H1 (cell line): ENCODE measurements around the gene HOXB6. TPM values are rescaled to one million over a fixed set of nuclear protein-coding genes. Genes with fewer than 3 reads are reported as not detected.

Experiments
- CTCF ChIA-PET: fragments of 300-600 bp; sonication (Branson Sonifier 250); formaldehyde crosslinking; loops from one replicate; lab custom pipeline; 2021; ENCODE audit not compliant: partially characterized antibody; lab: Charles Lee
- POLR2A ChIA-PET: fragments of 300-600 bp; sonication (Branson Sonifier 250); formaldehyde crosslinking; loops from one replicate; lab custom pipeline; 2021; ENCODE audit warnings: inconsistent platforms; ENCODE audit not compliant: partially characterized antibody; lab: Charles Lee
- DNase-seq, 2 experiments: peaks; one replicate each; pipeline versions ENCODE4 v3.0.0 to v3.0.0-alpha.2; 2010 to 2022; ENCODE audit warnings: low spot score in 2 of 2, low read depth in 1 of 2, mixed read lengths in 1 of 2
- FAIRE-seq: peaks from 2 replicates; lab custom pipeline; 2011; peaks lifted over from hg19 to GRCh38; lab: Jason Lieb, UNC
- H2AFZ ChIP-seq: 2 replicates; pipeline ENCODE4 v1.8.1; 2012; ENCODE audit warnings: low read length, inconsistent platforms
- H2AK5ac ChIP-seq: 2 replicates; pipeline ENCODE4 v1.6.1; 2013; ENCODE audit warnings: low read depth, low read length
- H2BK120ac ChIP-seq: replicated peaks from 2 replicates; pipeline ENCODE3; 2013; ENCODE audit warnings: low read depth, low read length, inconsistent platforms
- H2BK12ac ChIP-seq: 2 replicates; pipeline ENCODE4 v1.6.1; 2013; ENCODE audit warnings: low read depth, low read length
- H2BK15ac ChIP-seq: 2 replicates; pipeline ENCODE4 v1.6.1; 2013; ENCODE audit warnings: low read length
- H2BK20ac ChIP-seq: 2 replicates; pipeline ENCODE4 v1.6.1; 2013; ENCODE audit warnings: low read length
- H2BK5ac ChIP-seq: 2 replicates; pipeline ENCODE4 v1.6.1; 2013; ENCODE audit warnings: low read depth, low read length
- H3K14ac ChIP-seq: 2 replicates; pipeline ENCODE4 v1.6.1; 2013; ENCODE audit warnings: inconsistent platforms; ENCODE audit not compliant: insufficient read length
- H3K18ac ChIP-seq: 2 replicates; pipeline ENCODE4 v1.6.1; 2013; ENCODE audit warnings: low read length; ENCODE audit errors: extremely low read depth
- H3K23ac ChIP-seq: 2 replicates; pipeline ENCODE4 v1.6.1; 2013; ENCODE audit warnings: inconsistent platforms; ENCODE audit not compliant: insufficient read length
- H3K23me2 ChIP-seq: 2 replicates; pipeline ENCODE4 v1.6.1; 2013; ENCODE audit warnings: low read depth, low read length
- H3K27ac ChIP-seq: 2 replicates; pipeline ENCODE4 v1.6.1; 2011; ENCODE audit warnings: low read depth, low read length, inconsistent platforms
- H3K27me3 ChIP-seq, 4 experiments: replicated peaks in 1 of 4; 1 replicate in 1 of 4; 2 replicates in 3 of 4; pipeline versions ENCODE4 v1.6.1 to v1.8.1; 2011 to 2013; ENCODE audit warnings: low read length in 3 of 4, mild to moderate bottlenecking in 3 of 4, inconsistent platforms in 2 of 4, mixed read lengths in 2 of 4, moderate library complexity in 1 of 4; ENCODE audit not compliant: control insufficient read depth in 3 of 4, insufficient read depth in 3 of 4; ENCODE audit errors: extremely low read depth in 1 of 4
- H3K36me3 ChIP-seq, 4 experiments: 2 replicates each; pipeline versions ENCODE4 v1.6.1 to v1.8.1; 2011 to 2013; ENCODE audit warnings: mild to moderate bottlenecking in 4 of 4, low read length in 3 of 4, moderate library complexity in 2 of 4, control low read depth in 1 of 4, inconsistent platforms in 1 of 4; ENCODE audit not compliant: insufficient read depth in 4 of 4, control insufficient read depth in 2 of 4
- H3K4ac ChIP-seq: replicated peaks from 2 replicates; pipeline ENCODE3; 2013; ENCODE audit warnings: low read length, low read depth, mixed read lengths, inconsistent platforms; ENCODE audit not compliant: insufficient read length
- H3K4me1 ChIP-seq, 4 experiments: replicated peaks in 1 of 4; 1 replicate in 1 of 4; 2 replicates in 3 of 4; pipeline versions ENCODE4 v1.6.1 to v1.8.1; 2011 to 2013; ENCODE audit warnings: low read length in 3 of 4, inconsistent platforms in 2 of 4, mixed read lengths in 1 of 4; ENCODE audit not compliant: insufficient read depth in 4 of 4, control insufficient read depth in 3 of 4
- H3K4me2 ChIP-seq, 2 experiments: 2 replicates each; pipeline versions ENCODE4 v1.6.1 to v1.8.1; 2011 to 2013; ENCODE audit warnings: low read depth in 2 of 2, low read length in 2 of 2, control low read depth in 1 of 2, inconsistent platforms in 1 of 2, mild to moderate bottlenecking in 1 of 2; ENCODE audit not compliant: insufficient read depth in 1 of 2
- H3K4me3 ChIP-seq, 4 experiments: fragments of 200-600, 300-600 bp in 1 of 4; sonication (generic), shearing (Covaris generic), sonication (Bioruptor Twin) in 1 of 4; 2 replicates each; pipeline versions ENCODE4 v1.5.1 to v1.8.1; 2011 to 2016; ENCODE audit warnings: low read length in 4 of 4, low read depth in 3 of 4, control low read depth in 2 of 4, inconsistent platforms in 2 of 4, mild to moderate bottlenecking in 2 of 4, mixed read lengths in 1 of 4, moderate library complexity in 1 of 4; ENCODE audit not compliant: insufficient read depth in 2 of 4; ENCODE audit errors: extremely low read depth in 1 of 4
- H3K56ac ChIP-seq: replicated peaks from 2 replicates; pipeline ENCODE3; 2013; ENCODE audit warnings: low read depth, mild to moderate bottlenecking, mixed read lengths, low read length, inconsistent platforms; ENCODE audit not compliant: insufficient read length
- H3K79me1 ChIP-seq: 2 replicates; pipeline ENCODE4 v1.6.1; 2013; ENCODE audit warnings: low read depth, low read length, control low read depth
- H3K79me2 ChIP-seq, 2 experiments: 2 replicates each; pipeline versions ENCODE4 v1.6.1 to v1.8.1; 2012 to 2013; ENCODE audit warnings: low read length in 2 of 2, mild to moderate bottlenecking in 2 of 2, inconsistent platforms in 1 of 2; ENCODE audit not compliant: insufficient read depth in 2 of 2, control insufficient read depth in 1 of 2
- H3K9ac ChIP-seq, 4 experiments: replicated peaks in 1 of 4; 1 replicate in 1 of 4; 2 replicates in 3 of 4; pipeline versions ENCODE4 v1.6.1 to v1.8.1; 2011 to 2013; ENCODE audit warnings: low read depth in 3 of 4, low read length in 3 of 4, control low read depth in 2 of 4, mild to moderate bottlenecking in 2 of 4, moderate library complexity in 2 of 4, inconsistent platforms in 1 of 4; ENCODE audit errors: extremely low read depth in 1 of 4
- H3K9me3 ChIP-seq, 2 experiments: 2 replicates each; pipeline versions ENCODE4 v1.6.1 to v1.8.1; 2012 to 2013; ENCODE audit warnings: mild to moderate bottlenecking in 2 of 2, moderate library complexity in 2 of 2, control low read depth in 1 of 2, inconsistent platforms in 1 of 2, low read depth in 1 of 2, low read length in 1 of 2, mixed read lengths in 1 of 2; ENCODE audit not compliant: insufficient read depth in 2 of 2
- H4K20me1 ChIP-seq, 2 experiments: replicated peaks in 1 of 2; 2 replicates each; pipeline versions ENCODE3 to v1.8.1; 2011 to 2013; ENCODE audit warnings: inconsistent platforms in 2 of 2, low read length in 2 of 2, mild to moderate bottlenecking in 1 of 2; ENCODE audit not compliant: insufficient read depth in 2 of 2, control insufficient read depth in 1 of 2
- H4K5ac ChIP-seq: 2 replicates; pipeline ENCODE4 v1.6.1; 2013; ENCODE audit warnings: low read length, low read depth, mixed read lengths, inconsistent platforms; ENCODE audit not compliant: insufficient read length
- H4K8ac ChIP-seq: 2 replicates; pipeline ENCODE4 v1.8.0; 2013; ENCODE audit warnings: mild to moderate bottlenecking, moderate library complexity, low read length, inconsistent platforms; ENCODE audit not compliant: insufficient read depth; ENCODE audit errors: extremely low read depth
- H4K91ac ChIP-seq: replicated peaks from 2 replicates; pipeline ENCODE3; 2013; ENCODE audit warnings: low read length, mixed read lengths, inconsistent platforms; ENCODE audit not compliant: insufficient read length
- BCL11A ChIP-seq, 2 experiments: IDR thresholded peaks; one replicate each; pipeline ENCODE4 v1.6.1; 2011; ENCODE audit warnings: low read depth in 2 of 2, low read length in 2 of 2, mild to moderate bottlenecking in 2 of 2
- CEBPB ChIP-seq: IDR thresholded peaks from 2 replicates; pipeline ENCODE4 v1.6.1; 2012; ENCODE audit warnings: low read depth, low read length
- EZH2 ChIP-seq: fragments of 200-600 bp; sonication (generic); IDR thresholded peaks from 2 replicates; pipeline ENCODE4 v1.7.1; 2012; ENCODE audit warnings: low read depth, mild to moderate bottlenecking, moderate library complexity, low read length, inconsistent platforms; ENCODE audit not compliant: severe bottlenecking
- GTF2F1 ChIP-seq: IDR thresholded peaks from 2 replicates; pipeline ENCODE4 v1.6.1; 2012; ENCODE audit warnings: low read depth, low read length, improper control_type of control experiment, borderline replicate concordance
- KDM4A ChIP-seq: IDR thresholded peaks from one replicate; pipeline ENCODE4 v1.7.1; 2012; ENCODE audit warnings: low read depth, mild to moderate bottlenecking, moderate library complexity, low read length, inconsistent platforms; ENCODE audit not compliant: severe bottlenecking
- PHF8 ChIP-seq: fragments of 200-600 bp; sonication (generic); conservative IDR thresholded peaks from 2 replicates; pipeline ENCODE4 v1.7.1; 2012; ENCODE audit warnings: low read depth, mild to moderate bottlenecking, inconsistent platforms, low read length, moderate library complexity
- RBBP5 ChIP-seq: IDR thresholded peaks from 2 replicates; pipeline ENCODE4 v1.7.1; 2012; ENCODE audit warnings: low read depth, mild to moderate bottlenecking, inconsistent platforms, low read length, moderate library complexity, borderline replicate concordance
- RNF2 ChIP-seq: fragments of 200-900, 300-1000 bp; sonication (generic); IDR thresholded peaks from 2 replicates; pipeline ENCODE4 v1.7.1; 2016; ENCODE audit warnings: borderline replicate concordance, low read depth, mild to moderate bottlenecking, antibody characterized with exemption, low read length; ENCODE audit not compliant: poor library complexity, severe bottlenecking; ENCODE audit errors: missing control alignments
- SP1 ChIP-seq: IDR thresholded peaks from 2 replicates; pipeline ENCODE4 v1.6.1; 2011; ENCODE audit warnings: low read depth, low read length
- SUZ12 ChIP-seq: fragments of 200-600 bp; sonication (generic); IDR thresholded peaks from 2 replicates; pipeline ENCODE4 v1.6.1; 2012; ENCODE audit warnings: mild to moderate bottlenecking, inconsistent platforms, low read length, moderate library complexity, mixed read lengths
- TCF12 ChIP-seq: IDR thresholded peaks from 2 replicates; pipeline ENCODE4 v1.6.1; 2011; ENCODE audit warnings: low read depth, mild to moderate bottlenecking, low read length
- WGBS, 2 experiments: shearing (Covaris generic) in 1 of 2; methylation state at CpG; one replicate each; pipeline versions ENCODE4 v1.1.6 to v1.1.7; 2013 to 2015; ENCODE audit warnings: low lambda C conversion rate in 2 of 2, mixed read lengths in 2 of 2, inconsistent platforms in 1 of 2, low coverage in 1 of 2, missing lambda C conversion rate in 1 of 2; ENCODE audit not compliant: insufficient replicate concordance in 2 of 2, insufficient coverage in 1 of 2, insufficient read length in 1 of 2; ENCODE audit errors: extremely low coverage in 1 of 2, missing lambda C conversion rate in 1 of 2; 5-methylcytosine and 5-hydroxymethylcytosine counted together
- polyA plus RNA-seq, 7 experiments: library from polyadenylated mRNA; depleted of rRNA in 3 of 7; stranded (reverse) in 5 of 7; unstranded in 2 of 7; fragments of >200 nt in 5 of 7; fragments of 200-250 nt in 2 of 7; gene quantifications; 1 replicate in 5 of 7; 2 replicates in 1 of 7; 4 replicates in 1 of 7; pipeline versions ENCODE4 v1.2.1 to v1.2.3, GENCODE V29; 2011 to 2013; ENCODE audit warnings: missing spikeins in 2 of 7, mixed read lengths in 2 of 7
- total RNA-seq: library from RNA; stranded (reverse); fragmentation: NEBNext Ultra II Directional; extraction: Animal tissue kit (Norgen Biotek cat#: 25700); gene quantifications from 2 replicates; pipeline ENCODE4 v1.2.1, GENCODE V29; 2021

The HOXB6 gene
- total and polyA plus RNA-seq, 2 of the 8 experiments (the other 6 are each of a cell fraction or from before 2014, with no cell fraction given): not detected

GRCh38 chr17:48567646-48568354 is 37.0 kb downstream of the HOXB6 start:
- POLR2A ChIA-PET: interaction anchor here (1.2 to 1.4 kb wide), 2 partner anchors 11 to 47 kb away, joined by 3 to 4 read pairs; no protein-coding TSS in a partner anchor
- no peaks in the 10 kb centered on the region for H3K79me2 ChIP-seq

More at GRCh38 chr17:48567646-48568354, 37.0 kb downstream of the HOXB6 start:
- H2BK12ac ChIP-seq: 0 out of 2 replicates have a peak overlapping the region, but pooled peaks have one; percentile 71
- peaks cover 0 to 7% (median 4%) of the 10 kb centered on the region in 4 experiments; a peak in 5 of 7 replicates for H3K4me1 ChIP-seq
- no peak overlapping the region for H3K4me3 ChIP-seq
- no peak overlapping the region for H2BK15ac ChIP-seq
- 0 out of 2 replicates have a peak overlapping the region, but pooled peaks have one; percentile 80 for H2BK20ac ChIP-seq
- H3K4me2 ChIP-seq: no peak overlapping the region
- H3K9ac ChIP-seq: no peak overlapping the region
- peaks cover 99 to 100% (median 100%) of the 10 kb centered on the region in 4 experiments for H3K27me3 ChIP-seq
- H3K23ac ChIP-seq: no peak overlapping the region
- no peak overlapping the region for H3K14ac ChIP-seq
- no peak overlapping the region for H4K5ac ChIP-seq
- no peak overlapping the region for H2BK120ac ChIP-seq
- TF ChIP-seq RBBP5 (no peak), KDM4A (no peak), PHF8 (no peak), CEBPB (no peak), SUZ12 (no peak), TCF12 (no peak), RNF2 (peak; percentile 78), SP1 (no peak), EZH2 (peak; percentile 38), BCL11A (IDR thresholded peaks at IDR 0.05; ENCODE audit: low read depth in 2 of 2, low read length in 2 of 2) (no peak), GTF2F1 (no peak)
- TF ChIP-seq, all 59 proteins: peak for 2
- H2AK5ac ChIP-seq: no peak overlapping the region
- CTCF ChIA-PET: interaction anchor here (0.6 to 4.8 kb wide), 11 partner anchors 11 to 369 kb away, joined by 3 to 32 read pairs (median 4); partner anchors contain the start of genes HOXB4 and HOXB5
- H2BK5ac ChIP-seq: no peak overlapping the region
- FAIRE-seq: no peak
- no peaks in the 10 kb centered on the region for H3K9me3 ChIP-seq
- no peak overlapping the region for H3K4ac ChIP-seq
- no peak overlapping the region for H4K8ac ChIP-seq
- H3K56ac ChIP-seq: no peak overlapping the region
- H2AFZ ChIP-seq: no peak overlapping the region
- no peaks in the 10 kb centered on the region; a peak in 1 of 8 replicates for H3K36me3 ChIP-seq
- peak overlapping the region; percentile 38; the same call in 1 of the 2 replicates for H3K18ac ChIP-seq
- no peak overlapping the region for H4K91ac ChIP-seq
- DNase-seq: no peak
- peaks cover 7 to 45% of the 10 kb centered on the region in 2 experiments for H4K20me1 ChIP-seq
- no peaks in the 10 kb centered on the region for H3K79me1 ChIP-seq
- 5% methylated on average over 2 of the region's 2 CpGs; no CpG with 5 or more reads in 1 of the 2 experiments for WGBS, 2 experiments
- no peak overlapping the region for H3K27ac ChIP-seq
- H3K23me2 ChIP-seq: peaks cover 4% of the 10 kb centered on the region; the same call in 1 of the 2 replicates
